Stimulated activated naive CD8-positive, alpha-beta T cell treated with anti-CD3 and anti-CD28 coated beads, Interleukin-15, Interleukin-2, amounts not matched to agents 100 ng/mL and 50 ng/mL, for 24 hours (primary cell): ENCODE data around the gene SORCS2.

Source experiments
- H3K27ac Mint-ChIP-seq: one replicate; pipeline ENCODE4 v1.8.0; 2021; ENCODE audit warnings: mild to moderate bottlenecking, mixed read lengths
- H3K27me3 Mint-ChIP-seq: one replicate; pipeline ENCODE4 v1.8.0; 2021; ENCODE audit warnings: mixed read lengths
- H3K36me3 Mint-ChIP-seq: one replicate; pipeline ENCODE4 v1.8.0; 2021; ENCODE audit warnings: low read depth, mixed read lengths
- H3K4me1 Mint-ChIP-seq: one replicate; pipeline ENCODE4 v1.8.0; 2021; ENCODE audit warnings: low read depth, mixed read lengths
- H3K4me3 Mint-ChIP-seq: one replicate; pipeline ENCODE4 v1.8.0; 2021; ENCODE audit warnings: mild to moderate bottlenecking, mixed read lengths
- H3K9me3 Mint-ChIP-seq: one replicate; pipeline ENCODE4 v1.8.0; 2021; ENCODE audit warnings: mixed read lengths

The SORCS2 gene

DNA sequence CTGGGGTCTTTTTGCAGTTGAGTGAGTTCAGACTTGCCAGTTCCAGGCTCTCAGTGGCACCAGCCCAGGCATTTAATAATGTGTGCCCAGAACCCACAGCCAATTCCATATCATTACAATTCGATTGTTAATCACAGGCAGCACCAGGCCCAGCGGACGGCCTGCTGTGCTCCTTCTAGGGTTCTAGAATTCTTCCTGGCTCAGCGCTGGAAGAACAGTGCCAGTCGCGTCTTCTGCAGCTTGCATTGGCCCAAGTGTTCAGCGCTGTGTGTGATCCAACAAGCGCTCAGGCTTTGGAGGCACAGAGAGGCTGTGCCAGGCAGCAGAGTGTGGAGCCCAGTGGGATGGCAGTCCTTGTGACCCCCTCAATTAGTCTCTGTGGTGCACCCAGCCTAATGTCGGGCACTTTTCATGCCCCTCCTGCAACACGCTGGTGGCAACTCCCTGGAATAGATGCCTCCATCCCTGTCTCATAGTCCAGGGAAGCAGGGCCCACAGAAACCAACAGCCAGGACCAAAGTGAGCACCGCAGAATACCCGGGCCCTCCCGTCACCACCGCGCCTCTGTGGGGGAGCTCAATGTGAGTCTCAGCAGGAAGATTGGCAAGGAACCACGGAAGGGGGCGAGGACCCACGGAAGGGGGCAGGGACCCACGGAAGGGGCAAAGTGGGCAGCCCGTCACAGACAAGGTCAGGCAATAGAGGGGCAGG, 554.2 kb downstream of the SORCS2 start:
- Mint-ChIP-seq H3K36me3 (no peaks in the 10 kb centered on the region), H3K27me3 (no peaks in the 10 kb centered on the region), H3K27ac (no peak overlapping the region), H3K9me3 (no peaks in the 10 kb centered on the region), H3K4me1 (peaks cover 17% of the 10 kb centered on the region), H3K4me3 (no peak overlapping the region)

GRCh38 chr4:7747062-7747385, 554.7 kb downstream of the SORCS2 start:
- Mint-ChIP-seq H3K4me3 (no peak overlapping the region), H3K4me1 (peaks cover 17% of the 10 kb centered on the region), H3K27ac (no peak overlapping the region), H3K36me3 (no peaks in the 10 kb centered on the region), H3K27me3 (no peaks in the 10 kb centered on the region), H3K9me3 (no peaks in the 10 kb centered on the region)

DNA sequence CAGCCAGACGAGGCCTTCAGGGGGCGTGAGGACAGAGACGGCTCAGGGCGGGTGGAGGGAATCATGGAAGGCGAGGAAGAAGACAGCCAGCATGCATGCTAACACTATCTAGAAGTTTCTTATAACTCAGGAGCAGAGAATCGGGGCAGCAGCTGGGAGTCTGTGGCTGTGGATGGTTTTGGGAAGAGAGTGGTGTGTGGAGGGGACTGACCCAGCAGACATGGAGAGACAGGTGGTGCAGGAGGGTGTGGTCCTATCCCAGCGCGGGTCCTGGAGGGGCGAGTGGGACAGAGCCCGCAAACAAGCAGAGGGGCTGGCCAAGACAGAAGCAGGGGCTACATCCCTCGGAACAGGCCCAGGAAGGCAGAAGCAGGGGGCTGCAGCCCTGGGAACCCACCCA, 555.2 kb downstream of the SORCS2 start:
- Mint-ChIP-seq H3K27me3 (no peaks in the 10 kb centered on the region), H3K9me3 (no peaks in the 10 kb centered on the region), H3K27ac (no peak overlapping the region), H3K36me3 (no peaks in the 10 kb centered on the region), H3K4me3 (no peak overlapping the region), H3K4me1 (peaks cover 17% of the 10 kb centered on the region)

GRCh38 chr4:7750523-7750922, 558.2 kb downstream of the SORCS2 start:
- Mint-ChIP-seq H3K36me3 (no peaks in the 10 kb centered on the region), H3K9me3 (no peaks in the 10 kb centered on the region), H3K4me1 (peaks cover 17% of the 10 kb centered on the region), H3K27ac (no peak overlapping the region), H3K27me3 (no peaks in the 10 kb centered on the region), H3K4me3 (no peak overlapping the region)

- Mint-ChIP-seq H3K36me3 (no peaks in the 10 kb centered on the region), H3K9me3 (no peaks in the 10 kb centered on the region), H3K27ac (no peak overlapping the region), H3K4me3 (no peak overlapping the region), H3K27me3 (no peaks in the 10 kb centered on the region), H3K4me1 (peaks cover 17% of the 10 kb centered on the region)
These were observed 558.6 kb downstream of the SORCS2 start for GRCh38 chr4:7750972-7751371.

GRCh38 chr4:7752649-7753048, 560.3 kb downstream of the SORCS2 start:
- Mint-ChIP-seq H3K4me1 (peaks cover 21% of the 10 kb centered on the region), H3K36me3 (no peaks in the 10 kb centered on the region), H3K27ac (no peak overlapping the region), H3K9me3 (no peaks in the 10 kb centered on the region), H3K4me3 (no peak overlapping the region), H3K27me3 (no peaks in the 10 kb centered on the region)

GRCh38 chr4:7753271-7753670, 560.9 kb downstream of the SORCS2 start:
- no peaks in the 10 kb centered on the region for H3K27me3 Mint-ChIP-seq
- no peak overlapping the region for H3K27ac Mint-ChIP-seq
- H3K4me3 Mint-ChIP-seq, result no peak overlapping the region
- H3K4me1 Mint-ChIP-seq, result peaks cover 27% of the 10 kb centered on the region
- no peaks in the 10 kb centered on the region for H3K9me3 Mint-ChIP-seq
- no peaks in the 10 kb centered on the region for H3K36me3 Mint-ChIP-seq

GRCh38 chr4:7753931-7754465, 561.7 kb downstream of the SORCS2 start:
- H3K9me3 Mint-ChIP-seq, result no peaks in the 10 kb centered on the region
- no peak overlapping the region for H3K4me3 Mint-ChIP-seq
- peaks cover 32% of the 10 kb centered on the region for H3K4me1 Mint-ChIP-seq
- H3K27ac Mint-ChIP-seq, result no peak overlapping the region
- no peaks in the 10 kb centered on the region for H3K36me3 Mint-ChIP-seq
- H3K27me3 Mint-ChIP-seq, result no peaks in the 10 kb centered on the region

DNA sequence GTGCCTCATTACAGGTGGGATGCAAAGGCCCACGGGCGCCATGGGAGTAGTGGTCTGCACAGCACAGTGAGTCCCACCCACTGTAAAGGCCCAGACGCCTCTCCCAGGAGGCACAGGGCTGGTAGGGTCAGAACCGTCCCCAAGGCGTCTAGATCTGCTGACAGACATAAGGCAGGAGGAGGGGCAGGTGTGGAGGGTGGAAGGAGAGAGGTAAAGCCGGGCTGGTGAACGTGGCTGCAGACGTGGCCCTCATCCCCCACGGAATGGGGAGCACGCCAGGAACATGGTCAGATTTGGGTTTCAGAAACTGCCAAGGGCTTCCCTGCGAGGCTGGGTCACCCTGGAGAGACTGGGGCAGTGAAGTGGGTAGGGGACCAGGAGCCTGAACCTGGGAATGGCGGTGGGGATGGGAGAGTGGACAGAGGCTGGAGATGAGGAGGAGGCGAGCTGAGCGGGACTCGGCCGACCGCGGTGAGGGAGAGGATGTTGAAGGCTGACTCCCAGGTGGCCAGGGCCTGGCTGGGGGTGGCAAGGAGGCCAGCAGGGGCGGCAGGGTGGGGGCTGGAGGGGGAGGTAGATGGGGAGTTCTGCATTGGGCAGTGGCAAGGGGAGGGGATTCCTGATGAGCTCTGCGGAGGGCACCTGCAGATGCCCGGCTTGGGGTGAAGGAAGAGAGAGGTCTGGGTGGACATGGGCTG, 562.4 kb downstream of the SORCS2 start:
- Mint-ChIP-seq H3K36me3 (no peaks in the 10 kb centered on the region), H3K9me3 (no peaks in the 10 kb centered on the region), H3K4me1 (peaks cover 32% of the 10 kb centered on the region), H3K27me3 (no peaks in the 10 kb centered on the region), H3K27ac (no peak overlapping the region), H3K4me3 (no peak overlapping the region)

DNA sequence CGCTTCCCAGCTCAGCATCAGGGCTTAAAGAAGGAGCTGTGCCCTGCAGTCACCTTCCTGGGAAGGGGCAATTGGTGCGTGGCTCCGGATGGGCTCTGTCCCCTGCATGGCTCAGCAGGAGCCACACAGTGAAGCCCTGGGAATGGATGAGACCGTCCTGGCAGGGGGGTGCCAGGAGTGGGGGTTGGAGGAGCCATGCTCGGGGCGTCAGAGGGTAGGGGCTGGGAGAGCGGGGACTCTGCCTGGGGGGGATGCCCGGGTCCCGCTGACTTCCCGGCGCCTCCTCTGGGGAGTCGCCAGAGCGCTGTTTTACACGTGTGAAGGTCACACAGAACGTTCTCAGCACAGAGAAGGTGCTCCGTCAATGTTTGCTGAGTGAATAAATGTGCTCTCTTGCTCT, 563.2 kb downstream of the SORCS2 start:
- H3K4me3 Mint-ChIP-seq, result no peak overlapping the region
- H3K4me1 Mint-ChIP-seq, result peaks cover 30% of the 10 kb centered on the region
- H3K27me3 Mint-ChIP-seq, result no peaks in the 10 kb centered on the region
- no peaks in the 10 kb centered on the region for H3K36me3 Mint-ChIP-seq
- H3K27ac Mint-ChIP-seq, result no peak overlapping the region
- no peaks in the 10 kb centered on the region for H3K9me3 Mint-ChIP-seq

DNA sequence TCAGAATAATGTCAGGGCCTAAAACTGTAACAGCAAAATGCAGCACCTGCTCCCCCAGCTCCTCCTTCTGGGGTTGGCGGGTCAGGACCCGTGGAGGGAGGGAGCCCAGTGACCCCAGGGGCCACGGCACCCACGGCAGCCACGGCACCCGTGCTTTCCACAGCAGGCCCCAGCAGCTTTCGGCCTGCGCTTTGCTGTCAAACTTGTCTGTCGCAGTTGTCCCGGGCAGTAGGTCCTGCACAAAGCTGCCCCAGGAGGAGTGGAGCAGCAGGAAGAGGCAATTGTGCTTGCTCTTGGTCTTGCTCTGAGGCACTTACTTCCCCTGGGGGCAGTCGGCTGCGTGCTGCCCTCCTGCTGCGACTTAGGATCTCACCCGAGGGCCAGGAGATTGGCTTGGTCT, 563.7 kb downstream of the SORCS2 start:
- H3K36me3 Mint-ChIP-seq, result no peaks in the 10 kb centered on the region
- H3K4me3 Mint-ChIP-seq, result no peak overlapping the region
- no peak overlapping the region for H3K27ac Mint-ChIP-seq
- no peaks in the 10 kb centered on the region for H3K9me3 Mint-ChIP-seq
- no peaks in the 10 kb centered on the region for H3K27me3 Mint-ChIP-seq
- H3K4me1 Mint-ChIP-seq, result peaks cover 30% of the 10 kb centered on the region

DNA sequence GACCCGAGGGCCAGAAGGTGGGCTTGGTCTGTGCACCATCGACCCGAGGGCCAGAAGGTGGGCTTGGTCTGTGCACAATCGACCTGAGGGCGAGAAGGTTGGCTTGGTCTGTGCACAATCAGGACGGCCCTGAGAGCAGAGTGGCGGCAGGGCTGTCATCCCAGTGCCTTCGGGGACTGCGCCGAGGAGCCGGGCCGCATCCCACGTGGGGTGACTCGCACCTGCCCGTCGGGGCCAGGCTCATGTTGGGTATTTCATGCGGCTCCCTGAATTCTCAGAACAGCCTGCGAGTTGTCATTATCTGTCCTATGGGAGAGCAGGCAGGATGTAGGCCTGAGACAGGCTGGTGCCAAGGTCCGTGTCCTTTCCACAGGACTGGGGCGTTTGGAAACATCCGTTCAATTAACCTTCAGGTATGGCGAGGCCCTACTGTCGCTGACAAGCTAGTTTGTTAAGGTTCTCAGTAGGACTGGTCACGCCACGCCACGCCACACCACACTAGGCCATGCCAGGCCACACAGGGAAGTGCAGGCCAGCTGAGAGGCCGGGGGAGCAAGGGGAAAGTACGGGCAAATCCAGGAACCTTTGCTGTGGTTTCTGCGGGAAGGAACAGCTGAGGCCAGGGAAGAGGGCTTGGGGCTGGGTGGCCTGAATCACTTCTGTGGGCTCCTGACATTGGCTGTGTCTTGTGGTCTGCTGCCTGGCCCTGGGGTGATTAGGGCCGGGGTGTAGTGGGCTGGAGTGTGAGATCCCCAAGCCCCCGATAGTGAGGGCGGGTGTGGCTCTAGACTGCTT, 564.4 kb downstream of the SORCS2 start:
- Mint-ChIP-seq H3K4me3 (no peak overlapping the region), H3K36me3 (no peaks in the 10 kb centered on the region), H3K9me3 (no peaks in the 10 kb centered on the region)

GRCh38 chr4:7757501-7758471, 565.4 kb downstream of the SORCS2 start:
- Mint-ChIP-seq H3K36me3 (no peaks in the 10 kb centered on the region), H3K4me3 (no peak overlapping the region), H3K9me3 (no peaks in the 10 kb centered on the region), H3K27me3 (no peaks in the 10 kb centered on the region), H3K4me1 (peaks cover 39% of the 10 kb centered on the region), H3K27ac (no peak overlapping the region)

More for the DNA sequence above, 564.4 kb downstream of the SORCS2 start:
- Mint-ChIP-seq H3K27me3 (no peaks in the 10 kb centered on the region), H3K4me1 (peaks cover 36% of the 10 kb centered on the region), H3K27ac (no peak overlapping the region)

DNA sequence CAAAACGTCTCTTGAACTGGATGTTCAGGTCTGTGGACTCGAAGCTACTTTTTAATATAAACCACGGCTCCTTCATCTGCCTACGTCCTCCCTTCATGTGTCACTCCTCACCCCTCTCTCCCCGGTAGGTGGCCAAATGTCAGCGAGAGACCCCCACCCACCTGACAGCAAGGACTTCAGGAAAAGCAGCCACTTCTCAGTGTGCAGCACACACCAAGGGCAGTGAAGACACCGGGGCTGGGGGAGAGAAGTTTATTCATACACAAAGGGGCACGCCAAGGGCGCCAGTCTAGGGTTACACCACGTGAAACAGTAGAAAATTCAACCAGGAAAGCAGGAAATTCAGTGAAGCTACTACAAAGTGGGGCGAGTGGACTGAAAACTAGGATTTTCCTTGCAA, 566.1 kb downstream of the SORCS2 start:
- Mint-ChIP-seq H3K9me3 (no peaks in the 10 kb centered on the region), H3K4me1 (peaks cover 39% of the 10 kb centered on the region), H3K27me3 (no peaks in the 10 kb centered on the region), H3K36me3 (no peaks in the 10 kb centered on the region), H3K27ac (no peak overlapping the region), H3K4me3 (no peak overlapping the region)
